ENCODE results near the gene URB1. TPM values are rescaled to one million over a fixed set of nuclear protein-coding genes. Genes with fewer than 3 reads are reported as not detected.

URB1 gene
- total and polyA plus RNA-seq, 2 of the 8 experiments (the other 6 are each of a cell fraction or from before 2014, with no cell fraction given) = 8.1 to 28.9 TPM

GRCh38 chr21:32308696-32309095 is 84.1 kb downstream of the URB1 start (continued):
- TF ChIP-seq CHD7 (IDR thresholded peaks at IDR 0.05; ENCODE audit: insufficient replicate concordance, low read length) = no peak
- no peak for TF ChIP-seq KDM5A (IDR thresholded peaks at IDR 0.05; ENCODE audit: low read length)
- TF ChIP-seq POLR2A (IDR thresholded peaks at IDR 0.05; ENCODE audit: control extremely low read depth in 1 of 2, low read depth in 2 of 2, low read length in 2 of 2) = no peak
- TF ChIP-seq SIRT6 (IDR thresholded peaks at IDR 0.05; ENCODE audit: low read length) = no peak
- no peak for TF ChIP-seq CEBPB (IDR thresholded peaks at IDR 0.05; ENCODE audit: low read depth, low read length)
- no peak for TF ChIP-seq SIX5 (IDR thresholded peaks at IDR 0.05; ENCODE audit: low read depth, low read length)
- TF ChIP-seq POLR2AphosphoS5 (IDR thresholded peaks at IDR 0.05; ENCODE audit: low read depth, low read length) = no peak
